Neuron (in vitro differentiated cells): ENCODE data around the gene KRT33A.

Source experiments
- H2AFZ ChIP-seq: one replicate; pipeline ENCODE4 v1.6.1; 2013; ENCODE audit warnings: low read depth, mild to moderate bottlenecking, inconsistent platforms, low read length, moderate library complexity
- H3K27me3 ChIP-seq: one replicate; pipeline ENCODE4 v1.6.1; 2013; ENCODE audit warnings: low read length; ENCODE audit not compliant: insufficient read depth
- H3K36me3 ChIP-seq: one replicate; pipeline ENCODE4 v1.6.1; 2013; ENCODE audit warnings: low read length; ENCODE audit not compliant: insufficient read depth
- H3K4me1 ChIP-seq: one replicate; pipeline ENCODE4 v1.6.1; 2013; ENCODE audit warnings: low read length; ENCODE audit not compliant: insufficient read depth
- H3K4me3 ChIP-seq: 2 replicates; pipeline ENCODE4 v1.5.1; 2013; ENCODE audit warnings: mild to moderate bottlenecking, low read length, moderate library complexity
- H3K9me3 ChIP-seq: one replicate; pipeline ENCODE4 v1.6.1; 2013; ENCODE audit warnings: low read length

KRT33A gene

DNA sequence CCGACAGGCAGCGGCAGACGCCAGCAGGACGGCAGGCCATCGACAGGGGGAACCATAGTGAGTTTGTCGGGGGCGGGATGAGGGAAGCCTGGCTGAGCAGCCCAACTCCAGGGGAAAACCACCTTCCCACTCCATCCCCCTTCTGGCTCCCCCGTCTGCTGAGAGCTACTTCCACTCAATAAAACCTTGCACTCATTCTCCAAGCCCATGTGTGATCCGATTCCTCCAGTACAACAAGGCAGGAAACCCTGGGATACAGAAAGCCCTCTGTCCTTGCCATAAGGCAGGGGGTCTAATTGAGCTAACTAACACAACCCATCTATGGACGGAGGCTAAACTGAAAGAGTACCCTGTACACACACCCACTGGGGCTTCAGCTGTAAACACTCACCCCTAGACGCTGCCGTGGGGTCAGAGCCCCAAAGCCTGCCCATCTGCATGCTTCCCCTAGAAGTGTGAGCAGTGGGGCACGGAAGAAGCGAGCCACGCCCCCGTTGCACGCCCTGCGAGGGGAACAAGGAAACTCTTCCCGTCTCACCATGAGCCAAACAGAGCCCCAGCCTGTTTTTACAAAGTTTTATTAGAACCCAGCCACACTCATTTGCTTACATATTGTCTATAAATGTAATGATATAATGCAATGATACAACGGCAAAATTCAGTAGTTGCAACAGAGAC, 52.0 kb downstream of the KRT33A start:
- H3K36me3 ChIP-seq = no peaks in the 10 kb centered on the region
- no peaks in the 10 kb centered on the region for H3K27me3 ChIP-seq
- H3K4me1 ChIP-seq = no peaks in the 10 kb centered on the region
- H3K4me3 ChIP-seq = no peak overlapping the region
- H2AFZ ChIP-seq = no peak overlapping the region
- H3K9me3 ChIP-seq = no peaks in the 10 kb centered on the region

DNA sequence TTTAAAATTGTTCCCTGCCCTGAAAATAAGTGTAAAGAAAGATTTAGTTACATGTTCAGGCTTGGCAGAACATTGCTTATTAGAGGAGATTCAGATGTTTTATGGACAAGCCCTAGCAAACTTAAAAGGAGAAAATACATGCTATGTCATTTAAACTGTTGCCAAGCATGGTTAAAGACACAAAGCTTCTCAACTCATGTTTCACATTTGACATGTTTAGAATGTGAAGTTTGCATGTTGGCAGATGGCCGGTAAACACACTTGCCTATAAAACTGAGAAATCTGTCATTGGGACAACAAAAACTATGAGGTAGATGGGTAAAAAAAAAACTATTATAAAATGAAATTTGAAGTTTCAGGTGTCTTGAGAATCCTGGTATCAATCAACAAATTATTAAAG, 53.8 kb downstream of the KRT33A start:
- H3K9me3 ChIP-seq = no peaks in the 10 kb centered on the region
- H3K4me1 ChIP-seq = no peaks in the 10 kb centered on the region
- no peak overlapping the region for H2AFZ ChIP-seq
- no peaks in the 10 kb centered on the region for H3K27me3 ChIP-seq
- H3K36me3 ChIP-seq = no peaks in the 10 kb centered on the region
- H3K4me3 ChIP-seq = no peak overlapping the region
